HG03571 (cell line): ENCODE measurements around the gene BCAT1.
A peak's percentile ranks its signal among the peaks of the same experiment; 100 is the strongest.
"Not testable (repeated sequence)": the region's sequence is repeated elsewhere in the genome, so short reads cannot be mapped to it uniquely, and the experiment has no call there.

Experiments used
- ATAC-seq: cut with Tn5 transposase; IDR thresholded peaks from one replicate; pipeline ENCODE4 v1.9.1; 2021; ENCODE audit not compliant: unreplicated experiment

BCAT1 gene

DNA sequence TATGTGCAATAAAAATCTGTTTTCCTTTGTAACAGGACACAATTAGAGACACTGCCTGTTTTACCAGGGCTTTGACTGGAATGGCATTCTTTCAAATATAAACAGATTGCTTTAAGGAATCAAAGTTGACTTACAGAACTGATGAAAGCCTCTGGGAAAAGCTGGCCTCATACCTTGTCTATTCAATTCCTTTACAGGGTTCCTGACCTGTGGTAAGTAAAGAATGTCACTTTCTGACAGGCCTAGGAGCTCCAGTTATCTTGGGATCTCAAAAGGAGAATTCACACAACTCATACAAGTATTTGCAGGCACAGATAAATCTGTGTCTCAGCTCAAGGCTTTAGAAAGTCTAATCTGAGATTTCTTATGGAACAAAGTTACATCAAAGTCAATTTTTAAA lies 88.4 kb downstream of the BCAT1 start:
- no peak for ATAC-seq

DNA sequence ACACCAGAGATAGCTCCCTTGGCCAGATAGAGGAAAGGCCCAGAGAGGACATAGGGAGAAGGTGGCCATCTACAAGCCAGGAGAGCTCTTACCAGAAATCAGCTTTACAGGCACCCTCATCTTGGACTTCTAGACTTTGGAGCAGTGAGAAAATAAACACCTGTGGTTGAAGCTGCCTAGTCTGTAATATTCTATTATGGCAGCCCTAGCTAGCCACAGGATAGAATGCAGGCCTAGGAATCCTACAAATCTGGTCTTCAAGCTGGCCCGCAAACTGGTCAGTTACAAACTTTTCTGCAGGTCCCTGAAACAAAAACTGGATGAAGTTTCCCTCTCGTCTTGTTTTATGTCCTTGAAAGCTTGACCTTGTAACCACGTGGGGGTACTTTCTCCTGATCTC lies 92.4 kb downstream of the BCAT1 start:
- no peak for ATAC-seq

DNA sequence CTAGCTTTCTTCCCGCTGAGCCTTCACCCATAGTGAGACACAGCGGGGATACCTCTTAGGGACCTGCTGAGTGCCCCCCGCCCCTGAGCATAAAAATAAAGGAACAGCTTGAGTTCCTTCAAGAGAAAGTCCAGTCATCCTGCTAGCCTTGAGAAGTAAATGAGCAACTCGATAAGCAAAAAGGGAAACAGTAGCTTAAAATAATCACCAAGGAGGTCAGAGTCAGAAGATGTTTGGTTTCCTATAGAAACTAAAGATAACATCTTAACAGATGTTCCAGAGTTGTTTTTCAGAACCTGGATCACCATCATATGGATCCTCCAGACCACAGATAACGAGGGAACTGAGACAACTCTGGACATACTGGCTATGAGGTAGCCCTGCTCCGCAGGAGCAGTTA lies 94.0 kb downstream of the BCAT1 start:
- no peak for ATAC-seq

GRCh38 chr12:24854017-24854416 lies 94.9 kb downstream of the BCAT1 start:
- no peak for ATAC-seq

DNA sequence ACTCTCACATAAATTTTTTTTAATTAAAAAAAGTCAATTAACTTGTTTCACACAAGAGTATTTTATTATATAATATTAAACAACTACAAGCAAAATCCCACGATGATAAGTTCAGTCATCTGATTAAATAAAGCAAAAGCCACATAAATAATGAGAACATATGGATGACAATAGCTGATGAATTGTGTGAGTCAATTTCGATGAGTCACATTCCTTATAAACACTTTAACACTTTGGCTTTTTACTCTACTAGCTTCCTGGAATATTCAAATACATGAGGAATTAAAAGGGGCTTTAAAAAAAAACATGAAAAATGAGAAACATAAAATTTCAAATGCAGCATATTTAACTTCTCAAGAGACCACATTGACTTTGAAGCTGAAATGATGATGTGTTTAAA lies 95.3 kb downstream of the BCAT1 start:
- ATAC-seq = no peak

DNA sequence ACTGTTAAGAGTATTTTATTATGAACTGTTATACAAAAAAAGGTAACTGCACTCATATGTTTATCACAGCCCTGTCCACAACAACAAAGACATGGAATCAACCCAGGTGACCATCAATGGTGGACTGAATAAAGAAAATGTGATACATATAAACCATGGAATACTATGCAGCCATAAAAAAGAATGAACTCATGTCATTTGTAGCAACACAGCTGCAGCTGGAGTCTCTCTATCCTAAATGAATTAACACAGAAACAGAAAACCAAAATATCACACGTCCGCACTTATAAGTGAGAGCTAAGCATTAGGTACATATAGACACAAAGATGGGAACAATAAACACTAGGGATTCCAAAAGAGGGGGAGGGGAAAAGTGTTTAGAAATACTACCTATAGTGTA lies 95.8 kb downstream of the BCAT1 start:
- no peak for ATAC-seq

GRCh38 chr12:24852420-24852819 lies 96.5 kb downstream of the BCAT1 start:
- ATAC-seq = no peak

DNA sequence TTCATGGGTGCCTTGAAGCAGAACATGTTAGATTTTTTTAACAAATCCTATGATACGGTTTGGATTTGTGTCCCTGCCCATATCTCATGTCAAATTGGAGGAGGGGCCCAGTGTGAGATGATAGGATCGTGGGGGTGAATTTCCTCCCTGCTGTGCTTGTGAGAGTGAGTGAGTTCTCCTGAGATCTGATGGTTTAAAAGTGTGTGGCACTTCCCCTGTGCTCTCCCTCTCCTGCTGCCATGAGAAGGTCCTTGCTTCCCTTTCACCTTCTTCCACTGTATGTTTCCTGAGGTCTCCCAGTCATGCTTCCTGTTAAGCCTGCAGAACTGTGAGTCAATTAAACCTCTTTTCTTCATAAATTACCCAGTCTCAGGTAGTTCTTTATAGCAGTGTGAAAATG lies 97.0 kb downstream of the BCAT1 start:
- not testable (repeated sequence) for ATAC-seq

DNA sequence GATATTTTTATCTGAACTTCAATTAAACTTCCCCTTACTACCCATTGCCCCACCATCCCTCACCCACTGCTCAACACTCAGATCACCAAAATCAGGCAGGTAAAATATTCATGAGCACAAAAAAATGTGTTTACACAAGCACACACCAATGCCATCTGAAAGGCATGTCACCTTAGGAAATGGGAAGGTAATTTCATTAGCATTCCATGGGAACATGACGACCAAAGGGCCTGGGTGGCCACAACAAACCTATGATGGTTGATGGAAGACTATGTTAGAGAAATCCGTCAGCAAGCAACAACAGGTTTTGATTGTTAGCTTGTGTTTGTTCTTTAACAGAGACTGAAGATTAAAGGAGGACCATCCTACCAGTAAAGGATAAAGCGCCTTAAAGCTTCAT lies 97.6 kb downstream of the BCAT1 start:
- no peak for ATAC-seq

GRCh38 chr12:24850496-24850895 lies 98.4 kb downstream of the BCAT1 start:
- no peak for ATAC-seq

GRCh38 chr12:24848941-24849477 lies 99.9 kb downstream of the BCAT1 start:
- ATAC-seq = no peak

- ATAC-seq = no peak
These were observed 102.2 kb downstream of the BCAT1 start for GRCh38 chr12:24846689-24847088.

DNA sequence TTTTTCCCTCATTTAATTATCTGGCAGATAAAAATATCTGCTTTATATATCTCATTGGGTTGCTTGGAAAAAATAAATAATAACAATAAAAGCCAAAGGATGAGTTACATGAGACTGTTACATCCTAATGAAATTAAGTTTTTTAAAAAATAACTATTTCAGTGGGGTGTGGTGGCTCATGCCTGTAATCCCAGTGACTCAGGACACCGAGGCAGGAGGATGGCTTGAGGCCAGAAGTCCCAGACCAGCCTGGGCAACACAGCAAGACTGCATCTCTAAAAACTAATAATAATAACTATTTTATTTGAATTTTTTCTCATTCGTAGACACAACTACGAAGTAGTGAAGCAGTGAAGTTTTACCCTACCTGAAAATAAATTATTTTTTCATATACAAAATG lies 103.3 kb downstream of the BCAT1 start:
- no peak for ATAC-seq

- ATAC-seq = no peak
These were observed 108.7 kb downstream of the BCAT1 start for GRCh38 chr12:24840046-24840800.

- peak; percentile 86 for ATAC-seq
These were observed 109.6 kb downstream of the BCAT1 start for GRCh38 chr12:24839268-24839791.

DNA sequence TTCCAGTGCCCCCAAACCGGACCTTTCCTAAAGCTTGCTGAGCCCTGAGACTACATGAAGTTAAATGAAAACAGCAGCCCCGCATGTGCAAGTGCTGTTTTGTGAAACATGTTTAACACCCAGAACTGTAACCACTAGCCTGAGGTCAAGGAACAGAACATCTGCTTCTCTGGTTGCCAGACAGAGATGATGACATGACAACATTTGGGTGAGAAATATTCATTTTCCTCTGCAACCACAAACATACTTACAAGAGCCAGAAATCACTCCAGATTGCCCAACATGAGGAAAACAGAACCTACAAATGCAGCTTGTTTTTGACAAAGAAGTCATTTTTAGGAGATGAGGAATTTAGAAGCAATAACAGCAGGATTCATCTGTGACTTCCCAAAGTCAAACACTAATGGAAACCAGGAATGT lies 110.4 kb downstream of the BCAT1 start:
- peak; percentile 32 for ATAC-seq

- ATAC-seq = no peak
These were observed 113.5 kb downstream of the BCAT1 start for GRCh38 chr12:24835377-24835776.

- no peak for ATAC-seq
These were observed 115.4 kb downstream of the BCAT1 start for GRCh38 chr12:24833513-24833912.

DNA sequence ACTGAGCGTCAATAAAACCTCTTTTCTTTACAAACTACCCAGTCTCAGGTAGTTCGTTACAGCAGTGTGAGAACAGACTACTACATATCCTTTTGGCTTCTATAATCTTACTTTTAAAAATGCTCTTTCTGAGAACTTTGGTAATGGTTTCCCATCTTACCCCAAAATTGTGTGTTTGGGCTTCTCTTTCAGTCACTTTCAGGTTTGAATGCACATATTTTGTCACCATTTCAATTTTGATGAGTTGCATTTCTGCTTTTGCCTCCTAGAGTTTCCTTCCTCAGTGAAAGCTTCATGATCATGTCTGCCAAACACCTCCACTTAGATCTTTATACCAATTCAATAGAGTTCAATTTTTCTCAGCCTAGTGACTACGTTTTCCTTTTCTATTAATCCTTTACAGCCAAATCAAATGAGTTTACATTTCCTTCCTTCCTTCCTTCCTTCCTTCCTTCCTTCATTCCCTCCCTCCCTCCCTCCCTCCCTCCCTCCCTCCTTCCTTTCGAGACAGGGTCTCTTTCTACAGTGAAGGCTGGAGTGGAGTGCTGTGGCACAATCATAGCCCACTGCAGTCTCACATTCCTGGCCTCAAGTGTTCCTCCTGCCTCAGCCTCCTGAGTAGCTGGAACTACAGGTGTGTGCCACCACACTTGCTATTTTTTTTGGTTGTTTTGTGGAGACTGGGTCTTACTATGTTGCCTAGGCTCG lies 124.9 kb downstream of the BCAT1 start:
- ATAC-seq = no peak

GRCh38 chr12:24822121-24822899 lies 126.6 kb downstream of the BCAT1 start:
- peak; percentile 75 for ATAC-seq

DNA sequence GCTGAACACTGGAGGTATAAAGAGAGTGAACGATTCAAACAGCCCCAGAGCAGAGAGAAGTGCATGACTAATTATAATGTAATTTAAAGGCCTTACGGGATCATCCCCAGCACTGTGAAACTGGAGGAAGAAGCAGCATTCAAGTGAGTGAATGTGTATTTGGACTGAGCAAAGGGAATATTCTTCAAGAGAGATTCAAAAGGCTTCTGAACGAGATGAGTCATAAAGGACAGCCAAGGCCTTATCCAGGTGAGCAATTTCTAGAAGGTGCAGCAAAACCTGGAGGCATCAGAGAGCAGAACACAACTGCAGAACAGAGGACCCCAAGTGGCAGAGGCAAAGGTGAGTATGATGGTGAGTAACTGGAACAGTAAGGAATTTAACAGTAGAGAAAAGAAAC lies 127.2 kb downstream of the BCAT1 start:
- ATAC-seq = peak; percentile 48
